ENCODE measurements around the gene FOSL2. TPM values are rescaled to one million over a fixed set of nuclear protein-coding genes. Genes with fewer than 3 reads are reported as not detected.

Gene FOSL2
- total RNA-seq, 1 donor from 2014 or later: 213 TPM

DNA sequence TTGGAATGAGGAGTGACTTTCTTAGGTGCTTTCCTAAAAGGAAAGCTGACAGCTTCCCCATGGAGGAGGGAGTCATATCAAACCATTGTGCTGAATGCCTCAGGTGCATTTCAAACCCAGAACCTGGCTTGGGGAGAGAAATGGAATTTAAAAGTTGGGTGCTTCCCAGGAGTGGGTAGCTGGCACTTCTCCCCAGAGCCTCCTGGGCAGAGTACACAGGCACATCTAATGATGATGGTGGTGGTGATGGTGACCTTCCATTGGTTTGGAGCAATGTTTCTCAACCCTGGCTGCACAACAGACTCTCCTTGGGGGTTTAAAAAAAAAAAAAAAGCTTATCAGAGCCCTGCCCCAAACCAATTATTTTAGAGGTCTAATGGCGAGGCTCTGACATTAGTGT, 8.3 kb downstream of the FOSL2 start:
- peaks cover 3 to 50% of the 10 kb centered on the region in 2 donors for H3K36me3 ChIP-seq
- H3K4me1 ChIP-seq: peaks cover 87% of the 10 kb centered on the region
- TF ChIP-seq, protein P1, sequence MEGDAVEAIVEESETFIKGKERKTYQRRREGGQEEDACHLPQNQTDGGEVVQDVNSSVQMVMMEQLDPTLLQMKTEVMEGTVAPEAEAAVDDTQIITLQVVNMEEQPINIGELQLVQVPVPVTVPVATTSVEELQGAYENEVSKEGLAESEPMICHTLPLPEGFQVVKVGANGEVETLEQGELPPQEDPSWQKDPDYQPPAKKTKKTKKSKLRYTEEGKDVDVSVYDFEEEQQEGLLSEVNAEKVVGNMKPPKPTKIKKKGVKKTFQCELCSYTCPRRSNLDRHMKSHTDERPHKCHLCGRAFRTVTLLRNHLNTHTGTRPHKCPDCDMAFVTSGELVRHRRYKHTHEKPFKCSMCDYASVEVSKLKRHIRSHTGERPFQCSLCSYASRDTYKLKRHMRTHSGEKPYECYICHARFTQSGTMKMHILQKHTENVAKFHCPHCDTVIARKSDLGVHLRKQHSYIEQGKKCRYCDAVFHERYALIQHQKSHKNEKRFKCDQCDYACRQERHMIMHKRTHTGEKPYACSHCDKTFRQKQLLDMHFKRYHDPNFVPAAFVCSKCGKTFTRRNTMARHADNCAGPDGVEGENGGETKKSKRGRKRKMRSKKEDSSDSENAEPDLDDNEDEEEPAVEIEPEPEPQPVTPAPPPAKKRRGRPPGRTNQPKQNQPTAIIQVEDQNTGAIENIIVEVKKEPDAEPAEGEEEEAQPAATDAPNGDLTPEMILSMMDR (IDR thresholded peaks at IDR 0.05): no peak
- TF ChIP-seq POLR2AphosphoS5 (IDR thresholded peaks at IDR 0.05; ENCODE audit: insufficient read depth in 1 of 2, low read depth in 1 of 2): no peak
- H3K27me3 ChIP-seq: no peaks in the 10 kb centered on the region
- intact Hi-C loops (cut with DNase I): no loop called here
- peak overlapping the region; percentile 100 for H3K27ac ChIP-seq
- H3K4me3 ChIP-seq: peak overlapping the region; percentile 89 to 93
- H3K9me3 ChIP-seq: no peaks in the 10 kb centered on the region
- DNase-seq (ENCODE audit: extremely low spot score in 2 of 2): no peak

DNA sequence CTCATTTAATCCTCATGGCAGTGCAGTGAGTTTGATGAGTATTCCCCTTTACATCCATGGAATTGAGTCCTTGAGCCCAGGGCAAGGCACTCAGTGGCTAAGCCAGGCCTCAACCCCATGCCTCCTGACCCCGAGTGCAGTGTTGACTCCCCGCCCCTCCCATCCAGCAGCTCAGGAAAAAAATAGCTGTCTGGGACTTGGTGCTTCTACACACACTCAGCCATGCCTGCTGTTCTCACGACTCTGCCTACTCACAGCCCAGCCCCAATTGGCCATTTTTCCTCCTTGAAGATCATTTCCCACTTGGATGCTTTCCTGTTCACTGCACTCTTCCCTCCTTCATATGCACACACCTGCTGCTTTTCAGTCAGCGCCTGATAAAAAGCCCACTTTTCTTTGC, 8.8 kb downstream of the FOSL2 start:
- Histone ChIP-seq H3K4me3 (peak overlapping the region; percentile 17 to 93), H3K4me1 (peaks cover 92% of the 10 kb centered on the region), H3K27me3 (no peaks in the 10 kb centered on the region), H3K27ac (peak overlapping the region; percentile 100), H3K9me3 (no peaks in the 10 kb centered on the region), H3K36me3 (peaks cover 3 to 55% of the 10 kb centered on the region in 2 donors)
- TF ChIP-seq POLR2AphosphoS5 (IDR thresholded peaks at IDR 0.05; ENCODE audit: insufficient read depth in 1 of 2, low read depth in 1 of 2) (peak in 1 of 2 donors; percentile 6), POLR2A (IDR thresholded peaks at IDR 0.05) (no peak)
- TF ChIP-seq, protein P1 (IDR thresholded peaks at IDR 0.05): no peak
- intact Hi-C loops (cut with DNase I): no loop called here
- no peak for DNase-seq (ENCODE audit: extremely low spot score in 2 of 2)

DNA sequence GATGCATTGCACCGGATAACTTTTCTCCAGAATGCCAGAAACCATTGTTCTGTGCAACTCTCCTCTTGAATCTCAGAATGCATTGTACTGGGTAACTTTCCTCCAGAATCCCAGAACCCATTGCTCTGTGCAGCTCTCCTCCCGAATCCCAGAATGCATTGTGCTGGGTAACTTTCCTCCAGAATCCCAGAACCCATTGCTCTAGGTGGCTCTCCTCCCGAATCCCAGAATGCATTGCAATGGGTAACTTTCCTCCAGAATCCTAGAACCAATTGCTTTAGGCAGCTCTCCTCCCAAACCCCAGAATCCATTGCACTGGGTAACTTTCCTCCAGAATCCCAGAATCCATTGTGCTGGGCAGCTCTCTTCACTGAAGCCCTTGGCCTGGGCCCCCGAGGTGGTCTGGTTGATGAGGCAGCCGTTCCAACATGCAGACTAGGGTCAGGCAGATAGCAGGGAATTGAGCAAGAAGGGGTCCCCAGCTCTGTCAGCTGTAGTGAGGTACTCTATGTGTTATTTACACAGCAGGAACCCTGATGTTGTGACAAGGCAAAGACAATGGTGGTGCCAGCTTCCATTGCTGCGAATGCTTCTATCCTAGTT, 9.4 kb downstream of the FOSL2 start:
- H3K27me3 ChIP-seq: no peaks in the 10 kb centered on the region
- no peak for DNase-seq (ENCODE audit: extremely low spot score in 2 of 2)
- intact Hi-C loops (cut with DNase I): no loop called here
- H3K4me3 ChIP-seq: peak overlapping the region in 1 of 2 donors; percentile 93
- peak overlapping the region; percentile 100 for H3K27ac ChIP-seq
- H3K4me1 ChIP-seq: peaks cover 97% of the 10 kb centered on the region
- no peak for TF ChIP-seq POLR2A (IDR thresholded peaks at IDR 0.05)
- TF ChIP-seq, protein P1 (IDR thresholded peaks at IDR 0.05): no peak
- no peak for TF ChIP-seq POLR2AphosphoS5 (IDR thresholded peaks at IDR 0.05; ENCODE audit: insufficient read depth in 1 of 2, low read depth in 1 of 2)
- H3K36me3 ChIP-seq: peaks cover 3 to 62% of the 10 kb centered on the region in 2 donors
- no peaks in the 10 kb centered on the region for H3K9me3 ChIP-seq

DNA sequence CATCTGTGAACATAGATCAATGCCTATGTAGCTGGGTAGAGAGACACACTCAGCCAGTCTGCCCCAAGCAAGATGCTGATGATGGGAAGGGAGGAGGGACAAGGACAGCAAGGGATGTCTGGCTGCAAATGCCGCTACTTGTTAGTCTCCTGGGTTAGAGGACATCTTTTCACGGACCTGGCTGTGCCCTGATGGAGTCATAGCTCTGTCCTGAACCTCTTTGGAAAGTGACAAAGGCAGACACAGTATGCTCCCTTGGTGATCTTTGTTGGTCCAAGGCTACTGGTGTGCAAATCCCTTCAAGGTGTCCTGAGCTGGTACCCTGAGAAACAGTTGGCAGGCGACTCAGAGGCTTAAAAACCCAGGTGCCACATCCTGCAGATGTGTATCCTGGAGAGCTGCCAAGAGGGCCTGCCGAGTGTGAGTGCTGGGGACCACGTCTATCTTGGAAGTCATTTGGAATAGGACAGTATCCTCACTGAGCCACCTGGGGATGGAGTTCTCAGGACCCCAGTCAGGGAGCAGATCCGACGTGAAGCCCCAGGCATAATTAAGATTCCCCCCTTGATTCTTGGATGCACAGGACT, 10.8 kb downstream of the FOSL2 start:
- Histone ChIP-seq H3K4me3 (no peak overlapping the region), H3K27me3 (no peaks in the 10 kb centered on the region), H3K36me3 (peaks cover 3 to 74% of the 10 kb centered on the region in 2 donors), H3K9me3 (no peaks in the 10 kb centered on the region), H3K4me1 (peaks cover 97% of the 10 kb centered on the region), H3K27ac (peak overlapping the region; percentile 100)
- intact Hi-C loops (cut with DNase I): no loop called here
- DNase-seq (ENCODE audit: extremely low spot score in 2 of 2): no peak
- no peak for TF ChIP-seq POLR2A (IDR thresholded peaks at IDR 0.05)
- TF ChIP-seq POLR2AphosphoS5 (IDR thresholded peaks at IDR 0.05; ENCODE audit: insufficient read depth in 1 of 2, low read depth in 1 of 2): no peak
- TF ChIP-seq, protein P1 (IDR thresholded peaks at IDR 0.05): no peak

DNA sequence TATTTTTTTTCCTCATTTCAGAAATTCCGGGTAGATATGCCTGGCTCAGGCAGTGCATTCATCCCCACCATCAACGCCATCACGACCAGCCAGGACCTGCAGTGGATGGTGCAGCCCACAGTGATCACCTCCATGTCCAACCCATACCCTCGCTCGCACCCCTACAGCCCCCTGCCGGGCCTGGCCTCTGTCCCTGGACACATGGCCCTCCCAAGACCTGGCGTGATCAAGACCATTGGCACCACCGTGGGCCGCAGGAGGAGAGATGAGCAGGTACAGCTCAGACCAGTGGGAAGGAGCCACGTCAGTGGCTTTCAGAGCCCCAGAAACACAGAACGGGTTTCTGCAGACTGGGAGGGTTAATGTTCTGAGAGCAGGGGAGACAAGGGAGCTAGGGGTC, 11.4 kb downstream of the FOSL2 start:
- Histone ChIP-seq H3K36me3 (peaks cover 3 to 74% of the 10 kb centered on the region in 2 donors), H3K9me3 (no peaks in the 10 kb centered on the region), H3K4me3 (no peak overlapping the region), H3K27ac (peak overlapping the region; percentile 54), H3K4me1 (peaks cover 97% of the 10 kb centered on the region), H3K27me3 (no peaks in the 10 kb centered on the region)
- intact Hi-C loops (cut with DNase I): no loop called here
- no peak for TF ChIP-seq POLR2A (IDR thresholded peaks at IDR 0.05)
- TF ChIP-seq, protein P1 (IDR thresholded peaks at IDR 0.05): no peak
- TF ChIP-seq POLR2AphosphoS5 (IDR thresholded peaks at IDR 0.05; ENCODE audit: insufficient read depth in 1 of 2, low read depth in 1 of 2): peak in 1 of 2 donors; percentile 28
- no peak for DNase-seq (ENCODE audit: extremely low spot score in 2 of 2)

All from vagina (tissue), 2 donors.